ENCODE measurements around the gene SPRY4.
"Not testable (repeated sequence)": the region's sequence is repeated elsewhere in the genome, so short reads cannot be mapped to it uniquely, and the experiment has no call there.

SPRY4 gene

DNA sequence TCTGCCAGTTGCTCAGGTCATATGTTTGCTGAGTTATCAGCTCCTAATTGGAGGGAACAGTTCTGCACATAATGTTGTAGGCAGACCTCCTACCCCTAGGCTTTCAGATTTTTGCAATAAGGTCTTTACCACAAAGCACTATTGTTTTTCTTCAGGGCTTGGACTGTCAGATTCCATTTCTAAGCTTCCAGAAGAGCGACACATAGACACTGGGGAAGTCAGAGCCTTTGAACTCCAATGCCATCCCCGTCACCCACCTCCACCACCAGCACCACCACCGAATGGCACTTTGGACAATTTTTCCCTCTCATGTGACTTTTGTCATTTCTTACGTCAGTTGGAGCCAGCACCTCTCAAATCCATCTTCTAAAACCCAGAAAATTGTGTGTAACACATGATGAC, 28.3 kb upstream of the SPRY4 start:
- DNase-seq (ENCODE audit: low read depth) = no peak
- H3K4me3 ChIP-seq (replicated peaks; ENCODE audit: low read depth, low read length) = no peak overlapping the region
- TF ChIP-seq, protein P1, sequence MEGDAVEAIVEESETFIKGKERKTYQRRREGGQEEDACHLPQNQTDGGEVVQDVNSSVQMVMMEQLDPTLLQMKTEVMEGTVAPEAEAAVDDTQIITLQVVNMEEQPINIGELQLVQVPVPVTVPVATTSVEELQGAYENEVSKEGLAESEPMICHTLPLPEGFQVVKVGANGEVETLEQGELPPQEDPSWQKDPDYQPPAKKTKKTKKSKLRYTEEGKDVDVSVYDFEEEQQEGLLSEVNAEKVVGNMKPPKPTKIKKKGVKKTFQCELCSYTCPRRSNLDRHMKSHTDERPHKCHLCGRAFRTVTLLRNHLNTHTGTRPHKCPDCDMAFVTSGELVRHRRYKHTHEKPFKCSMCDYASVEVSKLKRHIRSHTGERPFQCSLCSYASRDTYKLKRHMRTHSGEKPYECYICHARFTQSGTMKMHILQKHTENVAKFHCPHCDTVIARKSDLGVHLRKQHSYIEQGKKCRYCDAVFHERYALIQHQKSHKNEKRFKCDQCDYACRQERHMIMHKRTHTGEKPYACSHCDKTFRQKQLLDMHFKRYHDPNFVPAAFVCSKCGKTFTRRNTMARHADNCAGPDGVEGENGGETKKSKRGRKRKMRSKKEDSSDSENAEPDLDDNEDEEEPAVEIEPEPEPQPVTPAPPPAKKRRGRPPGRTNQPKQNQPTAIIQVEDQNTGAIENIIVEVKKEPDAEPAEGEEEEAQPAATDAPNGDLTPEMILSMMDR (IDR thresholded peaks at IDR 0.05; ENCODE audit: low read length, missing control alignments) = no peak

DNA sequence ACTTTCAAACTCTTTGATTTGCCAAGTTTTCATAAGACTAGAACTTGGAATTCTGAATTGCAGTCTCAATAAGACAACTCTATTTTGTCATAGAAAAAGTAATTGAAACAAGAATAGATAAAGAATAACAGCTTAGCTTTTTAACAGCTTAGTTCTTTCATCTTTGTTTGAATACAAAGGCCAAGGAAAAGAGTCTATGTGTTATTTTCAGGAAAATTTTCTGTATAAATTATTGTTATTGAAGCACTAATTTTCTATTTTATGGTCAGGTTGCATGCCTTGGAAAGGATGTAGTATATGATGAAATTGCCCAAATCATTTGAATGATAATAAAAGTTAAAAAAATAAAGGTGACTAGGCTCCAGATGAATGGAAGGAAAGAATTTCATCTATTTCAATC, 25.2 kb upstream of the SPRY4 start:
- no peak for DNase-seq (ENCODE audit: low read depth)
- no peak overlapping the region for H3K4me3 ChIP-seq (replicated peaks; ENCODE audit: low read depth, low read length)
- TF ChIP-seq, protein P1 (IDR thresholded peaks at IDR 0.05; ENCODE audit: low read length, missing control alignments) = no peak

DNA sequence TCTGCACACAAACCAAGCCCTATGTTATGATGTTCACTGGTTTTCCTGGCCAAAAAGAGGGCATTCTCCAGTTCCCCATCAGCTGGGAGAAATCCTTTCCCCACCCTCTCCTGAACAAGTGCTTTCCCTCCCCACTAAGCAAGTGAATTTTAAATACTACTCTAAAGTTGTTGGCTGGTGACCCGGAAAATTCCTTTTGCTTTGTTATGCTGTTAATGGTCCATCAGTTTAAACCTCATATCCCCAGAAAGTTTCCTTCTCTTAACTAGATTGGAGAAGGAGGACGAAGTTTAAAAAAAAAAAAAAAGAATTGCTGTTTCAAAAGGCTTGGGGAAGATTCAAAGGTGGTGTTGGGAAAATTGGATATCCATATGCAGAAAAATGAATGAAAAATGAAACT, 21.9 kb upstream of the SPRY4 start:
- TF ChIP-seq, protein P1 (IDR thresholded peaks at IDR 0.05; ENCODE audit: low read length, missing control alignments) = no peak
- no peak overlapping the region for H3K4me3 ChIP-seq (replicated peaks; ENCODE audit: low read depth, low read length)
- no peak for DNase-seq (ENCODE audit: low read depth)

GRCh38 chr5:142344915-142345314, 20.1 kb upstream of the SPRY4 start:
- not testable (repeated sequence) for DNase-seq (ENCODE audit: low read depth); H3K4me3 ChIP-seq (replicated peaks; ENCODE audit: low read depth, low read length)

DNA sequence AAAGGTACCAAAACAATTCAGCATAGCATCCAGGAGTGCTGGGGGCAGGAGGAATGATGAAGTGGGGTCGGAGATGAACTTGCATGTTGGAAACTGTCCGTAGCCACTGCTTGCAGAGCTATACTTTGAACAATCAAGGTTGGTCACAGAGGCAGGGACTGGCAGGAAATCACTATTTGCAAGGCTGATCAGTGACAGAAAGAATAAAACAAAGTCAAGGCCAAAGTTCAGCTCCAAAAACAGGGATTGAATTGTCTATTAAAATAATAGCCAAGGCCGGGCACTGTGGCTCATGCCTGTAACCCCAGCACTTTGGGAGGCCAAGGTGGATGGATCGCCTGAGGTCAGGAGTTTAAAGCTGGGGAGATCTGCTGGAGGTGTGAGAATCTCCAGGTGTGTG, 18.7 kb upstream of the SPRY4 start:
- no peak for DNase-seq (ENCODE audit: low read depth)
- H3K4me3 ChIP-seq (replicated peaks; ENCODE audit: low read depth, low read length) = no peak overlapping the region
- TF ChIP-seq, protein P1 (IDR thresholded peaks at IDR 0.05; ENCODE audit: low read length, missing control alignments) = no peak

- no peak for DNase-seq (ENCODE audit: low read depth)
- H3K4me3 ChIP-seq (replicated peaks; ENCODE audit: low read depth, low read length) = no peak overlapping the region
- TF ChIP-seq, protein P1 (IDR thresholded peaks at IDR 0.05; ENCODE audit: low read length, missing control alignments) = no peak
Measured at GRCh38 chr5:142342128-142342981, 17.5 kb upstream of the SPRY4 start.

GRCh38 chr5:142339781-142340180, 15.0 kb upstream of the SPRY4 start:
- no peak for DNase-seq (ENCODE audit: low read depth)
- no peak overlapping the region for H3K4me3 ChIP-seq (replicated peaks; ENCODE audit: low read depth, low read length)
- TF ChIP-seq, protein P1 (IDR thresholded peaks at IDR 0.05; ENCODE audit: low read length, missing control alignments) = no peak

Measured in fibroblast of pulmonary artery (primary cell).